K562 (cell line): Measurements from ENCODE around the gene RPS6KA4. TPM values are rescaled to one million over a fixed set of nuclear protein-coding genes. Genes with fewer than 3 reads are reported as not detected.

Experiments
- KDM2B ChIP-seq: fragments of 250-450 bp; sonication (Bioruptor Pico); IDR thresholded peaks from 2 replicates; pipeline ENCODE4 v1.8.0; 2021; ENCODE audit warnings: mild to moderate bottlenecking, moderate library complexity
- PHB ChIP-seq: fragments of 250-450 bp; sonication (Bioruptor Pico); IDR thresholded peaks from 2 replicates; pipeline ENCODE4 v1.5.0; 2021
- PHF8 ChIP-seq: fragments of 200-600 bp; sonication (generic); IDR thresholded peaks from 2 replicates; pipeline ENCODE4 v1.6.1; 2012; ENCODE audit warnings: mixed run types, mild to moderate bottlenecking, inconsistent platforms, low read length, moderate library complexity, borderline replicate concordance
- PTBP1 ChIP-seq: fragments of 200-400 bp; formaldehyde crosslinking; IDR thresholded peaks from 2 replicates; pipeline ENCODE4 v1.6.1; 2017; ENCODE audit warnings: low read depth, low read length
- SETDB1 ChIP-seq: IDR thresholded peaks from one replicate; pipeline ENCODE4 v1.6.1; 2012; ENCODE audit warnings: low read length, control low read depth, inconsistent platforms
- SMARCA5 ChIP-seq: fragments of 450-650 bp; IDR thresholded peaks from 2 replicates; pipeline ENCODE4 v1.6.1; 2016
- TAF9B ChIP-seq: fragments of 450-650 bp; IDR thresholded peaks from 2 replicates; pipeline ENCODE4 v1.6.1; 2018; ENCODE audit warnings: mild to moderate bottlenecking; ENCODE audit not compliant: partially characterized antibody
- ZC3H11A ChIP-seq: IDR thresholded peaks from 2 replicates; pipeline ENCODE4 v1.6.1; 2012; ENCODE audit warnings: low read depth, low read length, improper control_type of control experiment
- ZKSCAN1 ChIP-seq: fragments of 150-350 bp; IDR thresholded peaks from 2 replicates; pipeline ENCODE4 v1.6.1; 2016; ENCODE audit warnings: low read depth, low read length
- polyA plus RNA-seq, 8 experiments: library from polyadenylated mRNA; depleted of rRNA in 4 of 8; stranded (reverse) in 5 of 8; unstranded in 3 of 8; fragments of >200 nt; fragmentation: Nextera tagmentation in 2 of 8; fragmentation: Illumina TruSeq in 1 of 8; extraction: Ambion mirVana in 2 of 8; extraction: Trizol in 1 of 8; gene quantifications; 2 replicates each; pipeline versions ENCODE4 v1.2.1 to v1.2.3, GENCODE V29; 2011 to 2014; ENCODE audit warnings: inconsistent platforms in 1 of 8, missing spikeins in 1 of 8
- total RNA-seq, 7 experiments: library from RNA; depleted of rRNA in 6 of 7; stranded (reverse); fragments of >200 nt in 6 of 7; fragmentation: Illumina TruSeq in 2 of 7; extraction: Trizol in 2 of 7; gene quantifications; 2 replicates each; pipeline versions ENCODE4 v1.2.1 to v1.2.3, GENCODE V29; 2011 to 2021; ENCODE audit warnings: low replicate concordance in 1 of 7
- TF ChIP-seq, protein P1 (sequence below): fragments of 150-350 bp; conservative IDR thresholded peaks from 2 replicates; pipeline ENCODE4 v1.6.1; 2014; ENCODE audit warnings: low read length
- TF ChIP-seq, protein P2 (sequence below): fragments of 450-650 bp; IDR thresholded peaks from 2 replicates; pipeline ENCODE4 v1.6.1; 2016; ENCODE audit warnings: antibody characterized with exemption
- TF ChIP-seq, protein P3 (sequence below): fragments of 450-650 bp; IDR thresholded peaks from 2 replicates; pipeline ENCODE4 v1.6.1; 2016; ENCODE audit warnings: low read depth
- TF ChIP-seq, protein P4 (sequence below), 2 experiments: IDR thresholded peaks; 2 replicates each; pipeline ENCODE4 v1.6.1; 2011; ENCODE audit warnings: borderline replicate concordance in 1 of 2, control low read depth in 1 of 2, low read depth in 1 of 2, low read length in 1 of 2, mild to moderate bottlenecking in 1 of 2, mixed read lengths in 1 of 2, moderate library complexity in 1 of 2; ENCODE audit not compliant: insufficient read depth in 1 of 2, insufficient read length in 1 of 2, poor library complexity in 1 of 2, severe bottlenecking in 1 of 2; ENCODE audit errors: extremely low read depth in 1 of 2

Gene RPS6KA4
- total and polyA plus RNA-seq, 9 of the 15 experiments (the other 6 are each of a cell fraction or from before 2014, with no cell fraction given) = 0.15 to 23.8 (median 9.8) TPM

DNA sequence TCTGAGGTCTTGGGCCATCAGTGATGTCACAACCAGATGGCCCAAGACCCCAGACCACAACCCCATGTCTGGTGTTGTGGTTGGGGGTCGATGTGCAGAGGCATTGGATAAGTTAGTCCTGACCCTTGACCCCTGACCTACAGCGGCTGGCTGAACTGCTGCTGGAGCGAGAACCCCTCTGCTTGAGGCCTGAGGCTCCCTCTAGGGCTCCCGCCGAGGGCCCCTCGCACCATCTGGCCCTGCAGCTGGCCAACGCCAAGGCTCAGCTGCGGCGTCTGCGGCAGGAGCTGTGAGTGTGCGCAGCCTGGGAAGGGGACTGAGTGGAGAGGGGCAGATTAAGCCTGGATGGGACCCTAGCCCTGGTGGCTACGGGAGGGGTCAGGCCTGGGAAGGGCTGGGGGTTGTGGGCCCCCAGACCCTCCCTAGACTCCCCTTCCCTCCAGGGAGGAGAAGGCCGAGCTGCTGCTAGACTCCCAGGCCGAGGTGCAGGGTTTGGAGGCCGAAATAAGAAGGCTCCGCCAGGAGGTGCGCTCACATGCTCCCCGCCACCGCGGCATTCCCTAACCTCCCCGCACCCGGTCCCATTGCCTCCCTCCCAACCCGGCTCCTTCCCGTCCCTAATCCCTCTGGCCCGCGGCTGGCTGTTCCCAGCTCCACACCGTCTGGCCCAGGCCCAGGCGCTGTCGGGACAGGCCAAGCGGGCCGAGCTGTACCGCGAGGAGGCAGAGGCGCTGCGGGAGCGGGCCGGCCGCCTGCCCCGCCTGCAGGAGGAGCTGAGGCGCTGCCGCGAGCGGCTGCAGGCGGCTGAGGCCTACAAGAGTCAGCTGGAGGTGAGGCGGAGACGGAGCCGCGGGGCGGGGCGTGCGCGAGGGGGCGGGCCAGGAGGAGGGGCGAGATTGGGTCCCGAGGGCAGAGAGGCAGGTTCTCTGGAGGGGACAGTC lies 16.8 kb upstream of the RPS6KA4 start (continued):
- TF ChIP-seq SMARCA5 (no peak), SETDB1 (no peak), PHF8 (peak; percentile 82; the same call in 1 of the 2 replicates), TAF9B (no peak), ZC3H11A (no peak), KDM2B (peak; percentile 15; the same call in 1 of the 2 replicates), PHB (CRISPR knock-in tag) (no peak), PTBP1 (no peak), ZKSCAN1 (no peak)
- TF ChIP-seq, protein P1, sequence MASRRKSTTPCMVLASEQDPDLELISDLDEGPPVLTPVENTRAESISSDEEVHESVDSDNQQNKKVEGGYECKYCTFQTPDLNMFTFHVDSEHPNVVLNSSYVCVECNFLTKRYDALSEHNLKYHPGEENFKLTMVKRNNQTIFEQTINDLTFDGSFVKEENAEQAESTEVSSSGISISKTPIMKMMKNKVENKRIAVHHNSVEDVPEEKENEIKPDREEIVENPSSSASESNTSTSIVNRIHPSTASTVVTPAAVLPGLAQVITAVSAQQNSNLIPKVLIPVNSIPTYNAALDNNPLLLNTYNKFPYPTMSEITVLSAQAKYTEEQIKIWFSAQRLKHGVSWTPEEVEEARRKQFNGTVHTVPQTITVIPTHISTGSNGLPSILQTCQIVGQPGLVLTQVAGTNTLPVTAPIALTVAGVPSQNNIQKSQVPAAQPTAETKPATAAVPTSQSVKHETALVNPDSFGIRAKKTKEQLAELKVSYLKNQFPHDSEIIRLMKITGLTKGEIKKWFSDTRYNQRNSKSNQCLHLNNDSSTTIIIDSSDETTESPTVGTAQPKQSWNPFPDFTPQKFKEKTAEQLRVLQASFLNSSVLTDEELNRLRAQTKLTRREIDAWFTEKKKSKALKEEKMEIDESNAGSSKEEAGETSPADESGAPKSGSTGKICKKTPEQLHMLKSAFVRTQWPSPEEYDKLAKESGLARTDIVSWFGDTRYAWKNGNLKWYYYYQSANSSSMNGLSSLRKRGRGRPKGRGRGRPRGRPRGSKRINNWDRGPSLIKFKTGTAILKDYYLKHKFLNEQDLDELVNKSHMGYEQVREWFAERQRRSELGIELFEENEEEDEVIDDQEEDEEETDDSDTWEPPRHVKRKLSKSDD = no peak
- TF ChIP-seq, protein P2, sequence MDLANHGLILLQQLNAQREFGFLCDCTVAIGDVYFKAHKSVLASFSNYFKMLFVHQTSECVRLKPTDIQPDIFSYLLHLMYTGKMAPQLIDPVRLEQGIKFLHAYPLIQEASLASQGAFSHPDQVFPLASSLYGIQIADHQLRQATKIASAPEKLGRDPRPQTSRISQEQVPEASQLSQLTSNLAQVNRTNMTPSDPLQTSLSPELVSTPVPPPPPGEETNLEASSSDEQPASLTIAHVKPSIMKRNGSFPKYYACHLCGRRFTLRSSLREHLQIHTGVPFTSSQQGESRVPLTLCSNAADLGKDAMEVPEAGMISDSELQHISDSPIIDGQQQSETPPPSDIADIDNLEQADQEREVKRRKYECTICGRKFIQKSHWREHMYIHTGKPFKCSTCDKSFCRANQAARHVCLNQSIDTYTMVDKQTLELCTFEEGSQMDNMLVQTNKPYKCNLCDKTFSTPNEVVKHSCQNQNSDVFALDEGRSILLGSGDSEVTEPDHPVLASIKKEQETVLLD = 0 out of 2 replicates have a peak, but pooled peaks have one; percentile 37
- TF ChIP-seq, protein P3, sequence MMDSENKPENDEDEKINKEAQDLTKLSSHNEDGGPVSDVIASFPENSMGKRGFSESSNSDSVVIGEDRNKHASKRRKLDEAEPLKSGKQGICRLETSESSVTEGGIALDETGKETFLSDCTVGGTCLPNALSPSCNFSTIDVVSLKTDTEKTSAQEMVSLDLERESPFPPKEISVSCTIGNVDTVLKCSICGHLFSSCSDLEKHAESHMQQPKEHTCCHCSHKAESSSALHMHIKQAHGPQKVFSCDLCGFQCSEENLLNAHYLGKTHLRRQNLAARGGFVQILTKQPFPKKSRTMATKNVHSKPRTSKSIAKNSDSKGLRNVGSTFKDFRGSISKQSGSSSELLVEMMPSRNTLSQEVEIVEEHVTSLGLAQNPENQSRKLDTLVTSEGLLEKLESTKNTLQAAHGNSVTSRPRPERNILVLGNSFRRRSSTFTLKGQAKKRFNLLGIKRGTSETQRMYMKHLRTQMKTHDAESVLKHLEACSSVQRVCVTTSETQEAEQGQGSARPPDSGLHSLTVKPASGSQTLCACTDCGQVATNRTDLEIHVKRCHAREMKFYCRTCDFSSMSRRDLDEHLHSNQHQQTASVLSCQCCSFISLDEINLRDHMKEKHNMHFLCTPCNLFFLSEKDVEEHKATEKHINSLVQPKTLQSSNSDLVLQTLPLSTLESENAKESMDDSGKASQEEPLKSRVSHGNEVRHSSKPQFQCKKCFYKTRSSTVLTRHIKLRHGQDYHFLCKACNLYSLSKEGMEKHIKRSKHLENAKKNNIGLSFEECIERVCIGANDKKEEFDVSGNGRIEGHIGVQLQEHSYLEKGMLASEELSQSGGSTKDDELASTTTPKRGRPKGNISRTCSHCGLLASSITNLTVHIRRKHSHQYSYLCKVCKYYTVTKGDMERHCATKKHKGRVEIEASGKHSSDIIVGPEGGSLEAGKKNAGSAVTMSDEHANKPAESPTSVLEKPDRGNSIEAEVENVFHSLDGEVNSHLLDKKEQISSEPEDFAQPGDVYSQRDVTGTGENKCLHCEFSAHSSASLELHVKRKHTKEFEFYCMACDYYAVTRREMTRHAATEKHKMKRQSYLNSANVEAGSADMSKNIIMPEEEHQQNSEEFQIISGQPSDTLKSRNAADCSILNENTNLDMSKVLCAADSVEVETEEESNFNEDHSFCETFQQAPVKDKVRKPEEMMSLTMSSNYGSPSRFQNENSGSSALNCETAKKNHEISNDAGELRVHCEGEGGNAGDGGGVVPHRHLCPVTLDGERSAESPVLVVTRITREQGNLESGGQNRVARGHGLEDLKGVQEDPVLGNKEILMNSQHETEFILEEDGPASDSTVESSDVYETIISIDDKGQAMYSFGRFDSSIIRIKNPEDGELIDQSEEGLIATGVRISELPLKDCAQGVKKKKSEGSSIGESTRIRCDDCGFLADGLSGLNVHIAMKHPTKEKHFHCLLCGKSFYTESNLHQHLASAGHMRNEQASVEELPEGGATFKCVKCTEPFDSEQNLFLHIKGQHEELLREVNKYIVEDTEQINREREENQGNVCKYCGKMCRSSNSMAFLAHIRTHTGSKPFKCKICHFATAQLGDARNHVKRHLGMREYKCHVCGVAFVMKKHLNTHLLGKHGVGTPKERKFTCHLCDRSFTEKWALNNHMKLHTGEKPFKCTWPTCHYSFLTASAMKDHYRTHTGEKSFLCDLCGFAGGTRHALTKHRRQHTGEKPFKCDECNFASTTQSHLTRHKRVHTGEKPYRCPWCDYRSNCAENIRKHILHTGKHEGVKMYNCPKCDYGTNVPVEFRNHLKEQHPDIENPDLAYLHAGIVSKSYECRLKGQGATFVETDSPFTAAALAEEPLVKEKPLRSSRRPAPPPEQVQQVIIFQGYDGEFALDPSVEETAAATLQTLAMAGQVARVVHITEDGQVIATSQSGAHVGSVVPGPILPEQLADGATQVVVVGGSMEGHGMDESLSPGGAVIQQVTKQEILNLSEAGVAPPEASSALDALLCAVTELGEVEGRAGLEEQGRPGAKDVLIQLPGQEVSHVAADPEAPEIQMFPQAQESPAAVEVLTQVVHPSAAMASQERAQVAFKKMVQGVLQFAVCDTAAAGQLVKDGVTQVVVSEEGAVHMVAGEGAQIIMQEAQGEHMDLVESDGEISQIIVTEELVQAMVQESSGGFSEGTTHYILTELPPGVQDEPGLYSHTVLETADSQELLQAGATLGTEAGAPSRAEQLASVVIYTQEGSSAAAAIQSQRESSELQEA = no peak
- TF ChIP-seq, protein P4, sequence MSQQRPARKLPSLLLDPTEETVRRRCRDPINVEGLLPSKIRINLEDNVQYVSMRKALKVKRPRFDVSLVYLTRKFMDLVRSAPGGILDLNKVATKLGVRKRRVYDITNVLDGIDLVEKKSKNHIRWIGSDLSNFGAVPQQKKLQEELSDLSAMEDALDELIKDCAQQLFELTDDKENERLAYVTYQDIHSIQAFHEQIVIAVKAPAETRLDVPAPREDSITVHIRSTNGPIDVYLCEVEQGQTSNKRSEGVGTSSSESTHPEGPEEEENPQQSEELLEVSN (IDR thresholded peaks at IDR 0.05; ENCODE audit: borderline replicate concordance in 1 of 2, extremely low read depth in 1 of 2, insufficient read depth in 1 of 2, insufficient read length in 1 of 2, low read depth in 1 of 2, low read length in 1 of 2, poor library complexity in 1 of 2, severe bottlenecking in 1 of 2) = peak; percentile 52 to 77
